Mesendoderm (in vitro differentiated cells): ENCODE data around the gene HELZ.
"Not testable (repeated sequence)": the region's sequence is repeated elsewhere in the genome, so short reads cannot be mapped to it uniquely, and the experiment has no call there.

Experiments
- DNase-seq: peaks from one replicate; pipeline ENCODE4 v3.0.0; 2013
- H2AK5ac ChIP-seq: 2 replicates; pipeline ENCODE4 v1.6.1; 2013; ENCODE audit warnings: low read length, inconsistent platforms
- H2BK120ac ChIP-seq: 2 replicates; pipeline ENCODE4 v1.6.1; 2013; ENCODE audit warnings: low read depth, mild to moderate bottlenecking, low read length, moderate library complexity, mixed read lengths
- H2BK15ac ChIP-seq: replicated peaks from 2 replicates; pipeline ENCODE4 v1.6.1; 2013; ENCODE audit warnings: low read depth, mild to moderate bottlenecking, moderate library complexity
- H2BK5ac ChIP-seq: 2 replicates; pipeline ENCODE4 v1.6.1; 2013; ENCODE audit warnings: low read length, inconsistent platforms
- H3K18ac ChIP-seq: 2 replicates; pipeline ENCODE4 v1.6.1; 2013; ENCODE audit warnings: mild to moderate bottlenecking, low read length, mixed read lengths
- H3K23ac ChIP-seq: one replicate; pipeline ENCODE4 v1.6.1; 2013; ENCODE audit warnings: low read length
- H3K27ac ChIP-seq: 2 replicates; pipeline ENCODE4 v1.5.1; 2013; ENCODE audit warnings: low read depth, mild to moderate bottlenecking, inconsistent platforms, low read length, moderate library complexity
- H3K27me3 ChIP-seq: 2 replicates; pipeline ENCODE4 v1.6.1; 2013; ENCODE audit warnings: low read length, control low read depth, mild to moderate bottlenecking, inconsistent platforms; ENCODE audit not compliant: insufficient read depth, poor library complexity
- H3K36me3 ChIP-seq: 2 replicates; pipeline ENCODE4 v1.6.1; 2013; ENCODE audit warnings: low read length, inconsistent platforms; ENCODE audit not compliant: control insufficient read depth, insufficient read depth
- H3K4ac ChIP-seq: one replicate; pipeline ENCODE4 v1.6.1; 2013; ENCODE audit warnings: low read depth, mild to moderate bottlenecking, low read length, moderate library complexity
- H3K4me1 ChIP-seq: 2 replicates; pipeline ENCODE4 v1.6.1; 2013; ENCODE audit warnings: low read depth, low read length, inconsistent platforms; ENCODE audit not compliant: control insufficient read depth
- H3K4me2 ChIP-seq: 2 replicates; pipeline ENCODE4 v1.6.1; 2013; ENCODE audit warnings: low read length
- H3K4me3 ChIP-seq: 2 replicates; pipeline ENCODE4 v1.5.1; 2013; ENCODE audit warnings: mild to moderate bottlenecking, low read length
- H3K56ac ChIP-seq: one replicate; pipeline ENCODE4 v1.6.1; 2013; ENCODE audit warnings: low read length
- H3K79me1 ChIP-seq: 2 replicates; pipeline ENCODE4 v1.6.1; 2013; ENCODE audit warnings: low read length, inconsistent platforms
- H3K79me2 ChIP-seq: 2 replicates; pipeline ENCODE4 v1.6.1; 2013; ENCODE audit warnings: mild to moderate bottlenecking, low read length; ENCODE audit not compliant: control insufficient read depth, insufficient read depth
- H3K9ac ChIP-seq: 2 replicates; pipeline ENCODE4 v1.6.1; 2013; ENCODE audit warnings: low read length, inconsistent platforms
- H4K5ac ChIP-seq: one replicate; pipeline ENCODE4 v1.6.1; 2013; ENCODE audit warnings: low read length
- H4K8ac ChIP-seq: one replicate; pipeline ENCODE4 v1.6.1; 2013; ENCODE audit warnings: low read depth, mild to moderate bottlenecking, control low read depth, low read length, moderate library complexity
- WGBS: extraction: QIAGEN DNeasy Blood & Tissue Kit; methylation state at CpG from one replicate; pipeline ENCODE4 v1.1.7; 2013; ENCODE audit warnings: low lambda C conversion rate, missing lambda C conversion rate; ENCODE audit not compliant: insufficient coverage; ENCODE audit errors: extremely low coverage; 5-methylcytosine and 5-hydroxymethylcytosine counted together

Gene HELZ

DNA sequence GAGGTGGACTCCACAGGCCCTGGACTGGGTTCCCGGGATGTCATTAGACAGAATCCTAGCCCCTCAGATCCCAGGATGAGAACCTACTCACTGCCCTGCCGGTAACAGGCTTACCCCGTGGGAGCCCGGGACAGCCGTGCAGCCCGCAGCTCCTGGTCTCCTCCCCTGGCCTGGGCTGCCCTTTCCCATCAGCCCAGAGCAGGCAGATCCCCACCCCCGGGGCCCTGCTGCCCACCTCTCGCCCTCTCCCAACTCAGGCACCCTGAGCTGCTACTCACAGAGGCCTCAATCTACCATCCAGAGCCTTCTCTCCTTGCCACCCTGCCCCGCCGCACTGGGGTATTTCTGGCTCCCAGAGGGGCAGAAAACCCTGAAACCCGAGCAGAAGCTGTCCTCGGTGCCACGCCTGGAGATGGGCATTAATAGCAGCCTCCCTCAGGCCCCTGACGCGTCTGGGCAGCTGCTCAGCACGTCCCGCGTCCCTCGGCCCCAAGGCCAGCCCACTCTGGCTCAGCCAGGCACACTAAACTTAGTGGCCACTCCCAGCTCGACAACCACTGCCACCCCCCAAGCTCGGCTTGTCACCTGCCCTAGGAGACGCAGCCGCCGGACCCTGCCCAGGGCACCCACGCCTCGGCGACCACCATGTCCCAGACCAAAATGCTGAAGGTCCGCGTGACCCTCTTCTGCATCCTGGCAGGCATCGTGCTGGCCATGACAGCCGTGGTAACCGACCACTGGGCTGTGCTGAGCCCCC, 200.8 kb downstream of the HELZ start, which contains the start of gene CACNG1:
CACNG1 (plus strand) TSS at position 539 of the 757 bp plus-strand sequence; CDS start at position 646, 107 bp downstream.
- Histone ChIP-seq H3K27ac (no peak within 1 kb of the TSS), H4K8ac (no peak within 1 kb of the TSS)

DNA sequence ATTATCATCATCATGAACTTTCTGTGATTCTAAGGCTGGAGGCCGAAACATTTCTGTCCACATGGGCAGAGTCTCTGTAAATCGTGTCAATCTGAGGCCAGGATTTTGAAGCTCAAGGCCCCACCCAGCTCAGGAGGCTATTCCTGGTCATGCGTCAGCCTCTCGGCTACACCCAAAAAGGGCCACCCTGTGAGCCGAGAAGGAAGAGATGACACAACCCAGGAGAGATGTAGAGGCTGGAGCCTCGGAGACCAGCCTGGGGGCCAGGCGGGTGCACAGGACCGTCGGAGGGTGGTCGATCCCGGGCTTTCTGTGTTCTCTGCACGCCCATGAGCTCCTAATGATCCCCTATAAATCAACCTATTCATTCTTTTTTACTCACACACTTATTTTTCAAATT, 201.7 kb downstream of the HELZ start:
- no peak overlapping the region for H3K4me2 ChIP-seq
- no peaks in the 10 kb centered on the region for H3K4me1 ChIP-seq
- H2BK120ac ChIP-seq, result no peak overlapping the region

More for the DNA sequence above, 200.8 kb downstream of the HELZ start, which contains the start of gene CACNG1:
- Histone ChIP-seq H4K5ac (no peak within 1 kb of the TSS), H3K27me3 (no peaks in the 10 kb centered on the region), H3K56ac (no peak within 1 kb of the TSS), H3K9ac (no peak within 1 kb of the TSS), H2BK120ac (no peak within 1 kb of the TSS), H2BK5ac (no peak within 1 kb of the TSS), H3K4ac (no peak within 1 kb of the TSS), H2BK15ac (no peak within 1 kb of the TSS), H2AK5ac (no peak within 1 kb of the TSS), H3K18ac (no peak within 1 kb of the TSS), H3K79me1 (no peaks in the 10 kb centered on the region), H3K4me3 (no peak within 1 kb of the TSS), H3K4me2 (no peak within 1 kb of the TSS), H3K4me1 (no peaks in the 10 kb centered on the region), H3K79me2 (no peaks in the 10 kb centered on the region), H3K36me3 (no peaks in the 10 kb centered on the region), H3K23ac (no peak within 1 kb of the TSS)
- WGBS, result no CpG with 5 or more reads among the region's 32 CpGs
- DNase-seq, result no peak

DNA sequence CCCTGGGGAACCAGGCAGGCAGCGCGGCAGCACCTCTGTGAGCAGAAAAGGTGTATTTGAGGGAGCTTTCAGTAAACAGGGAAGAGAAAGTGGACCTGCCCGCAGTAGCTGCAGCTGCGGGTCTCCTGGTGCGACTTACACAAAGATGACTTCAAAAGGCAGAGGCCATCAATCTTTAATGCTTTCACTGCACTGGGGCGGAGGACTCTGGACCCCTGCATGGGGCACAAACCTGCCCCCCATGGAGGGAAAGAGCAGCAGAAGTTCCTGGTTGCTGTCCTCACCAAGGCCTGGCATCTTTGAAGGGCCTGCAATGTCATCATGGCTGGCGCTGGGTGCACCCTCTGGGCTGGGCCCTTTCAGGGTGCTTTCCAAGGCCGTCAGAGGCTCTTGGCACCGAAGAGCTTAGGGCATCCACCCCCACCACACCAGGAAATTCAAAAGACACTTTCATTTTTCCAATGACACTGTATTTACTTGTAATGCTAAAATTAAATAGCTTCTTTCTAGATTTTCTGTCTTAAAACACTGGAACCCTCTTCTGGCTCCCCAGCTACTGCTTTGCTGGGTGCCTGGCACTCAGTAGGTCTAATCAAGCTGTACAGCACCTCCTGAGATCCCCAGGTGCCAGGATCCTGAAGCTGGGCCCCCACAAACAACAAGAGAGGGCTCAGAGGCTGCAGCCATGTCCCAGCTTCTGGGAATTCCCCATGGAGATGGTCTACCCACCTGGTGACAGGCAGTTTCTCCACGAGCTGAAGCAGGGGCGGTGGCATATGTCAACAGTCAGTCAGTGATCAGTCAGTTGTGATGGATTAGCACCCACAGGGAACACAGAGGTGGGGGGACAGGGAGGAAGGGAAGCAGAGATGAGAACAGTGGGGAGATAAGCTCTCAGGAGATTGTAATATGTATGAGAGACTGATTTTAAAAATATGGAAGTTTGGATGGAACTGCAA, 202.8 kb downstream of the HELZ start:
- DNase-seq, result no peak
- no peak overlapping the region for H2BK5ac ChIP-seq
- no peak overlapping the region for H4K5ac ChIP-seq
- no peaks in the 10 kb centered on the region for H3K27me3 ChIP-seq
- H3K56ac ChIP-seq, result no peak overlapping the region
- no peak overlapping the region for H2BK120ac ChIP-seq
- WGBS, result no CpG with 5 or more reads among the region's 11 CpGs
- no peak overlapping the region for H2AK5ac ChIP-seq
- no peak overlapping the region for H3K4me2 ChIP-seq
- no peak overlapping the region for H4K8ac ChIP-seq
- H3K79me1 ChIP-seq, result no peaks in the 10 kb centered on the region
- no peak overlapping the region for H3K4ac ChIP-seq
- no peak overlapping the region for H3K9ac ChIP-seq
- no peaks in the 10 kb centered on the region for H3K4me1 ChIP-seq
- H3K27ac ChIP-seq, result no peak overlapping the region
- no peaks in the 10 kb centered on the region for H3K79me2 ChIP-seq
- H3K23ac ChIP-seq, result no peak overlapping the region
- no peak overlapping the region for H3K18ac ChIP-seq
- H3K4me3 ChIP-seq, result no peak overlapping the region
- H3K36me3 ChIP-seq, result no peaks in the 10 kb centered on the region
- H2BK15ac ChIP-seq, result no peak overlapping the region

More for the DNA sequence above, 201.7 kb downstream of the HELZ start:
- no peaks in the 10 kb centered on the region for H3K36me3 ChIP-seq
- no peak for DNase-seq
- H4K8ac ChIP-seq, result no peak overlapping the region
- H3K56ac ChIP-seq, result no peak overlapping the region
- H2BK15ac ChIP-seq, result no peak overlapping the region
- no peak overlapping the region for H2BK5ac ChIP-seq
- no peaks in the 10 kb centered on the region for H3K27me3 ChIP-seq
- H2AK5ac ChIP-seq, result no peak overlapping the region
- no peak overlapping the region for H3K9ac ChIP-seq
- H3K18ac ChIP-seq, result no peak overlapping the region
- no CpG with 5 or more reads among the region's 12 CpGs for WGBS
- H4K5ac ChIP-seq, result no peak overlapping the region
- no peak overlapping the region for H3K4ac ChIP-seq
- no peak overlapping the region for H3K4me3 ChIP-seq
- no peak overlapping the region for H3K23ac ChIP-seq
- H3K79me2 ChIP-seq, result no peaks in the 10 kb centered on the region
- no peak overlapping the region for H3K27ac ChIP-seq
- no peaks in the 10 kb centered on the region for H3K79me1 ChIP-seq

DNA sequence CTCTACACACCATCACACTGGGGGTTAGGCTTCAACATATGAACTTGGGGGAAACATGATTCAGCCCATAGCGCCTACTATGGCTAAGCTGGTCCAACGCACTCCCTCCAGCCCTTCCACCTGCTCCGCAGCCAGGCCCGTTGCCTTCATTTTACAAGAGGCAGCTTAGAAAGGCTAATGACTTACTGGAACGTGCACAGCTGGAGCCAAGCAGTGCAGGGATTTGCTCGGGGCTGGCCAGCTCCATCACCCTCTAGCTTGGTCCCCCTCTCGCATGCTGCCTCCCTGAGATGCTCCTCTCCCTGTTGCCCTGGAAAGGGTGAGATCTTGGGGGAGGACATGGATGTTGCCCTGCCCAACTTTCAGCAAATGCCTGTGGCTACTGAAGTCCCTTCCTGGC, 203.5 kb downstream of the HELZ start:
- H2BK120ac ChIP-seq, result no peak overlapping the region
- H4K8ac ChIP-seq, result no peak overlapping the region
- WGBS, result no CpG with 5 or more reads among the region's 7 CpGs
- no peaks in the 10 kb centered on the region for H3K79me2 ChIP-seq
- H3K23ac ChIP-seq, result no peak overlapping the region
- no peak for DNase-seq
- H3K27me3 ChIP-seq, result no peaks in the 10 kb centered on the region
- H4K5ac ChIP-seq, result no peak overlapping the region
- no peak overlapping the region for H3K27ac ChIP-seq
- no peak overlapping the region for H2BK5ac ChIP-seq
- no peaks in the 10 kb centered on the region for H3K36me3 ChIP-seq
- no peak overlapping the region for H2BK15ac ChIP-seq
- no peak overlapping the region for H3K4me3 ChIP-seq
- no peaks in the 10 kb centered on the region for H3K4me1 ChIP-seq
- H3K18ac ChIP-seq, result no peak overlapping the region
- no peaks in the 10 kb centered on the region for H3K79me1 ChIP-seq
- H3K56ac ChIP-seq, result no peak overlapping the region
- no peak overlapping the region for H2AK5ac ChIP-seq
- no peak overlapping the region for H3K9ac ChIP-seq
- no peak overlapping the region for H3K4ac ChIP-seq
- no peak overlapping the region for H3K4me2 ChIP-seq

DNA sequence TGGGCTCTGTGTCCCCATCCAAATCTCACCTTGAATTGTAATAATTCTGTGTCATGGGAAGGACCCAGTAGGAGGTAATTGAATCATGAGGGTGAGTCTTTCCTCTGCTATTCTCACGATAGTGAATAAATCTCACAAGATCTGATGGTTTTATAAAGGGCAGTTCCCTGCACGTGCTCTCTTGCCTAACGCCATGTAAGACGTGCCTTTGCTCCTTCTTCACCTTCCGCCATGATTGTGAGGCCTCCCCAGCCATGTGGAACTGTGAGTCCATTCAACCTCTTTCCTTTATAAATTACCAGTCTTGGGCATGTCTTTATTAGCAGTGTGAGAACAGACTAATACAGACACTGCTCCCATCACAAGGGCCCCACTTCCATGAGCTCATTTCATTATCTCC, 203.9 kb downstream of the HELZ start:
- H3K56ac ChIP-seq, H2BK15ac ChIP-seq, H3K9ac ChIP-seq, H3K36me3 ChIP-seq, H2BK5ac ChIP-seq, H3K23ac ChIP-seq, H2BK120ac ChIP-seq, H3K79me2 ChIP-seq, H4K8ac ChIP-seq, H3K27ac ChIP-seq, H3K4me1 ChIP-seq, H3K18ac ChIP-seq, H3K4me2 ChIP-seq, H3K4me3 ChIP-seq, H3K4ac ChIP-seq, DNase-seq, H2AK5ac ChIP-seq, H4K5ac ChIP-seq, H3K79me1 ChIP-seq, H3K27me3 ChIP-seq: not testable (repeated sequence)
- no CpG with 5 or more reads among the region's 5 CpGs for WGBS
